ENCODE measurements around the gene BNC2. TPM values are rescaled to one million over a fixed set of nuclear protein-coding genes. Genes with fewer than 3 reads are reported as not detected.

The BNC2 gene
- total and polyA plus RNA-seq, 2 of the 13 experiments (the other 11 are each of a cell fraction or from before 2014, with no cell fraction given): not detected

DNA sequence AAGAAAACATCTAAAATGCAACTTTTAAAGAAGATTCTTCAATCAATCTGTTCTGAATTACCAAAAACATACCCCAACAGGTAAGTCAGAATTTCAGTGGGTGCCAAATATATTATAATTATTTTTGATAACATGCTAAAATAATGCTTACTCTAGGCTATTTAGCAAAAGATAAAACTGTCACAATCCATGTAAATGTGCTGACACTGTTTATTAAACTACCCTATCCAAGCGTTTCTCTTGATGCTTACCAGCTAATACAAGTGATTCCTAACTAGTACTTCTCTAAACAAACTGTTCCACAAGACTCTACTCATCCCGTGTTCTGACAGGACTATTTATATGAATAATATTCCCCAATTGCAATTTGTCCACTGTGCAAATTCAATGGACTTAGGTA lies 236.7 kb downstream of the BNC2 start (continued):
- TF ChIP-seq ZFP90 (CRISPR knock-in tag; IDR thresholded peaks at IDR 0.05; ENCODE audit: borderline replicate concordance) (no peak), MAFF (IDR thresholded peaks at IDR 0.05; ENCODE audit: low read depth, low read length) (peak; percentile 63; the same call in 1 of the 2 replicates), ZNF550 (CRISPR knock-in tag; IDR thresholded peaks at IDR 0.05; ENCODE audit: borderline replicate concordance) (no peak)

DNA sequence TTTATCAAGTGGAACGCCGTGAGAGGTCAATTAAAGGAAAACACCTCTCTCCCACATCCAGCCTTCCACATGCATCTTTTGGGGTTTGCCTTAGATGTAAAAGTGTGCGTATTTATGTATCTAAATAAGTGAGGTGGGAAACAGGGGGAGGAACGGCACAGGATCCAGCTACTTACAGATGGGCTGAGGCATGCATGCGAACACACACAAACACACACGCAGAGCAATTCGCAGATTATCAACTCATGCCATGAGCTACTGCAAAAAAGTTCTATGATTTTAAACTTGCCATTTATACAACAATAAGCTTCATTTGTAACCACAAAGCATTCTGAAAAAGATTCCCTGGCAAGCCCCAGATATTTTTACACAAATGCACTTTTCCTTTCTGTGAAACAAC lies 242.1 kb downstream of the BNC2 start:
- no TSS peak for BruUV-seq (replicated peaks)

DNA sequence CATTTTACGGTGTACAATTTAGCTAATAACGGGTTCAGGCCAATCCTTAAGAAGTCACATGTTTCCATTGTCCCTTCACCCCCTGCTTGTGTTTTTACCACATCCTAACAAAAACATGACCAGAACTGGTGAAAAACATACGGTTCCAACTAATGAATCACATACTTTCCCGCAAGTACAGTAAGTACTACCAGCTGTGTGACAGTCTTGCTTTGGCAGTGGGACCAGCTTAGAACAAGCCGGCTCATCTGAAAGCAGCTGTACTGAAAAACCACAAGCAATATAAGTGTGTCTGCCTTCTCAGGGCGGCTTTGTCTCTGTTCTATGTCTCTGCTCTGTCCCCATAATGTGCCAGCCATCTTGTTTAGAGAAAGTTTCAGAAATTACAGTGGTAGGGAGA lies 242.5 kb downstream of the BNC2 start:
- FAIRE-seq: no peak
- CTCF ChIA-PET (ENCODE audit: low intra/inter-chr PET ratio, low total read pairs): no interaction called here
- no peak for TF ChIP-seq ZNF24 (IDR thresholded peaks at IDR 0.05)
- TF ChIP-seq ZBTB7A (CRISPR knock-in tag; IDR thresholded peaks at IDR 0.05): no peak
- no peak for TF ChIP-seq SNAI1 (CRISPR knock-in tag; IDR thresholded peaks at IDR 0.05; ENCODE audit: borderline replicate concordance)
- TF ChIP-seq RORA (CRISPR knock-in tag; IDR thresholded peaks at IDR 0.05): no peak
- TF ChIP-seq, protein P1, sequence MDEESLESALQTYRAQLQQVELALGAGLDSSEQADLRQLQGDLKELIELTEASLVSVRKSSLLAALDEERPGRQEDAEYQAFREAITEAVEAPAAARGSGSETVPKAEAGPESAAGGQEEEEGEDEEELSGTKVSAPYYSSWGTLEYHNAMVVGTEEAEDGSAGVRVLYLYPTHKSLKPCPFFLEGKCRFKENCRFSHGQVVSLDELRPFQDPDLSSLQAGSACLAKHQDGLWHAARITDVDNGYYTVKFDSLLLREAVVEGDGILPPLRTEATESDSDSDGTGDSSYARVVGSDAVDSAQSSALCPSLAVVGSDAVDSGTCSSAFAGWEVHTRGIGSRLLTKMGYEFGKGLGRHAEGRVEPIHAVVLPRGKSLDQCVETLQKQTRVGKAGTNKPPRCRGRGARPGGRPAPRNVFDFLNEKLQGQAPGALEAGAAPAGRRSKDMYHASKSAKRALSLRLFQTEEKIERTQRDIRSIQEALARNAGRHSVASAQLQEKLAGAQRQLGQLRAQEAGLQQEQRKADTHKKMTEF (CRISPR knock-in tag; IDR thresholded peaks at IDR 0.05): no peak
- TF ChIP-seq, protein P2, sequence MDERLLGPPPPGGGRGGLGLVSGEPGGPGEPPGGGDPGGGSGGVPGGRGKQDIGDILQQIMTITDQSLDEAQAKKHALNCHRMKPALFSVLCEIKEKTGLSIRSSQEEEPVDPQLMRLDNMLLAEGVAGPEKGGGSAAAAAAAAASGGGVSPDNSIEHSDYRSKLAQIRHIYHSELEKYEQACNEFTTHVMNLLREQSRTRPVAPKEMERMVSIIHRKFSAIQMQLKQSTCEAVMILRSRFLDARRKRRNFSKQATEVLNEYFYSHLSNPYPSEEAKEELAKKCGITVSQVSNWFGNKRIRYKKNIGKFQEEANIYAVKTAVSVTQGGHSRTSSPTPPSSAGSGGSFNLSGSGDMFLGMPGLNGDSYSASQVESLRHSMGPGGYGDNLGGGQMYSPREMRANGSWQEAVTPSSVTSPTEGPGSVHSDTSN (CRISPR knock-in tag; IDR thresholded peaks at IDR 0.05): no peak
- TF ChIP-seq NFKBIZ (CRISPR knock-in tag; IDR thresholded peaks at IDR 0.05): no peak
- TF ChIP-seq CEBPG (CRISPR knock-in tag; IDR thresholded peaks at IDR 0.05): no peak
- no peak for TF ChIP-seq KDM3A (CRISPR knock-in tag; IDR thresholded peaks at IDR 0.05; ENCODE audit: low read depth)
- TF ChIP-seq, protein P3, sequence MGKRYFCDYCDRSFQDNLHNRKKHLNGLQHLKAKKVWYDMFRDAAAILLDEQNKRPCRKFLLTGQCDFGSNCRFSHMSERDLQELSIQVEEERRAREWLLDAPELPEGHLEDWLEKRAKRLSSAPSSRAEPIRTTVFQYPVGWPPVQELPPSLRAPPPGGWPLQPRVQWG (CRISPR knock-in tag; IDR thresholded peaks at IDR 0.05; ENCODE audit: borderline replicate concordance, low read depth): no peak
- TF ChIP-seq ATF1 (CRISPR knock-in tag; IDR thresholded peaks at IDR 0.05): no peak
- TF ChIP-seq KDM5B (CRISPR knock-in tag; IDR thresholded peaks at IDR 0.05; ENCODE audit: borderline replicate concordance): no peak

More for the DNA sequence above, 242.1 kb downstream of the BNC2 start:
- H3K9ac ChIP-seq (ENCODE audit: insufficient read depth, low read depth, low read length): no peak overlapping the region
- no peak for DNase-seq (ENCODE audit: low spot score)
- H3K4me1 ChIP-seq (ENCODE audit: insufficient read depth, low read length): no peaks in the 10 kb centered on the region
- no peaks in the 10 kb centered on the region for H3K9me3 ChIP-seq (ENCODE audit: low read length)
- H2AFZ ChIP-seq (ENCODE audit: low read length): no peak overlapping the region
- H3K4me3 ChIP-seq (replicated peaks in 1 of 3; ENCODE audit: insufficient read depth in 1 of 3, low read depth in 2 of 3, low read length in 3 of 3): no peak overlapping the region
- in situ Hi-C loops (cut with HindIII; ENCODE audit: extremely low pct_ligation_motif_present, low pct_unique_long_range_greater_than_20kb): no loop called here
- H3K27ac ChIP-seq (ENCODE audit: extremely low read length, insufficient read depth, low read length): no peak overlapping the region
- intact Hi-C loops (cut with micrococcal nuclease; ENCODE audit: unreplicated experiment): no loop called here
- FAIRE-seq: no peak
- WGBS (ENCODE audit: low lambda C conversion rate): 45% methylated on average over 7 of the region's 7 CpGs
- ATAC-seq: no peak
- CTCF ChIA-PET (ENCODE audit: low intra/inter-chr PET ratio, low total read pairs): no interaction called here
- POLR2A ChIA-PET: no interaction called here
- H4K20me1 ChIP-seq (ENCODE audit: insufficient read depth, low read length): no peaks in the 10 kb centered on the region
- no peaks in the 10 kb centered on the region for H3K36me3 ChIP-seq (replicated peaks in 1 of 2; ENCODE audit: control insufficient read depth in 1 of 2, insufficient read depth in 2 of 2, low read length in 2 of 2)
- no peaks in the 10 kb centered on the region for H3K79me2 ChIP-seq (ENCODE audit: insufficient read depth, low read length)
- H3K27me3 ChIP-seq (ENCODE audit: control insufficient read depth in 1 of 2, insufficient read depth in 2 of 2, low read length in 2 of 2): peaks cover 0 to 33% of the 10 kb centered on the region in 2 experiments; a peak in 3 of 5 replicates
- no peak for TF ChIP-seq CEBPB (IDR thresholded peaks at IDR 0.05; ENCODE audit: borderline replicate concordance, low read depth, low read length)
- TF ChIP-seq PHF5A (CRISPR knock-in tag; IDR thresholded peaks at IDR 0.05; ENCODE audit: low read depth, unreplicated experiment): no peak
- TF ChIP-seq SRSF1 (optimal IDR thresholded peaks at IDR 0.05; ENCODE audit: low read depth, low read length): no peak
- no peak for TF ChIP-seq TOPORS (CRISPR knock-in tag; IDR thresholded peaks at IDR 0.05)
- no peak for TF ChIP-seq HOXA7 (CRISPR knock-in tag; IDR thresholded peaks at IDR 0.05)
- no peak for TF ChIP-seq FOXP1 (IDR thresholded peaks at IDR 0.05)
- no peak for TF ChIP-seq FOXP1 (CRISPR knock-in tag; IDR thresholded peaks at IDR 0.05)
- no peak overlapping the region for H3K4me2 ChIP-seq (ENCODE audit: low read depth, low read length)

More for the DNA sequence above, 242.5 kb downstream of the BNC2 start:
- 13% methylated on average over 6 of the region's 6 CpGs for WGBS (ENCODE audit: low lambda C conversion rate)
- DNase-seq (ENCODE audit: low spot score): no peak
- Histone ChIP-seq H3K36me3 (replicated peaks in 1 of 2; ENCODE audit: control insufficient read depth in 1 of 2, insufficient read depth in 2 of 2, low read length in 2 of 2) (no peaks in the 10 kb centered on the region), H3K4me3 (replicated peaks in 1 of 3; ENCODE audit: insufficient read depth in 1 of 3, low read depth in 2 of 3, low read length in 3 of 3) (no peak overlapping the region), H3K27ac (ENCODE audit: extremely low read length, insufficient read depth, low read length) (no peak overlapping the region), H3K4me2 (ENCODE audit: low read depth, low read length) (no peak overlapping the region), H3K27me3 (ENCODE audit: control insufficient read depth in 1 of 2, insufficient read depth in 2 of 2, low read length in 2 of 2) (peaks cover 0 to 33% of the 10 kb centered on the region in 2 experiments; a peak in 3 of 5 replicates), H3K9me3 (ENCODE audit: low read length) (no peaks in the 10 kb centered on the region), H3K79me2 (ENCODE audit: insufficient read depth, low read length) (no peaks in the 10 kb centered on the region), H4K20me1 (ENCODE audit: insufficient read depth, low read length) (no peaks in the 10 kb centered on the region), H3K9ac (ENCODE audit: insufficient read depth, low read depth, low read length) (no peak overlapping the region), H3K4me1 (ENCODE audit: insufficient read depth, low read length) (no peaks in the 10 kb centered on the region), H2AFZ (ENCODE audit: low read length) (no peak overlapping the region)
- intact Hi-C loops (cut with micrococcal nuclease; ENCODE audit: unreplicated experiment): no loop called here
- ATAC-seq: no peak
- in situ Hi-C loops (cut with HindIII; ENCODE audit: extremely low pct_ligation_motif_present, low pct_unique_long_range_greater_than_20kb): no loop called here
- BruUV-seq (replicated peaks): no TSS peak
- POLR2A ChIA-PET: no interaction called here
